GM21381 (cell line): ENCODE measurements around the gene TNFSF13B.
A peak's percentile ranks its signal among the peaks of the same experiment; 100 is the strongest.

ENCODE experiments used
- ATAC-seq: cut with Tn5 transposase; IDR thresholded peaks from one replicate; pipeline ENCODE4 v1.9.1; 2021; ENCODE audit warnings: mild to moderate bottlenecking, moderate library complexity; ENCODE audit not compliant: unreplicated experiment

Gene TNFSF13B

GRCh38 chr13:108342369-108343289 is 73.1 kb downstream of the TNFSF13B start:
- ATAC-seq: peak; percentile 80

DNA sequence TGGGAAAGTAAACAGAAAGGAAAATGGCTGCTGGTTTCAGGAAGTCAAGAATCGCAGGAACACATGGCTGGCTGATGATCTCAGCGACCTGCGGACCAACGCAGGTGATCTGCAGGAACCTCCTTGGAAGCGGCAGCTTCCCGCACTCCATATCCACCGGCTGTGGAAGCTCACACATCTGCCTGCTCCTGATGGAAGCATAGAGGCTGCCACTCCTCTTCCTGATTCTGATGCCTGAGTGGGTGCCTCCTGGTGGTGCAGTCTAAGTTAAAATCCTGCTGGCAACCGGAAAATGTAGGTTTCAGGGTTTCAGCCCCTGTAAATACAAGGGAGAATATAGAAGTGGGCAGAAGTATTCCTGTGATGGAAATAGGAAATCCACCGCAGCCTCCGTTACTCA is 75.5 kb downstream of the TNFSF13B start:
- no peak for ATAC-seq

DNA sequence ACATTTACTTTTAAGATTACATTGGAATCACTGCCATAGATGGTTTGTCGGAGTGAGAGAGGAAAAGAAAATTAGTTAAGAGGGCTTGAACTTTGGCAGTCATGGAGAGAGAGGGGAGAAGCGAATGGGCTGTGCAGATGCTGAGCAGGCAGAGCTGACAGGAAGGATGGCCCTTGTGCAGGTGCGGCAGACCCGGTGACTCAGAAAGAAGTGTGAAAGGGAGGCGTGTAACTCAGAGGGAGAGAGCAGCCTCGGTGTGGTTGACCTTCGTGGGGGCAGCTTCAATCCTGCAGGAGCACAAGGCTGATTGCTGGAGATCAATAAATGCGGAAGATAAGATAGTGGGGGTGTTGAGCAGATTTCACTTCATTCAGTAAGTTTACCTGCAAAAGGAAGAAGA is 76.9 kb downstream of the TNFSF13B start:
- no peak for ATAC-seq

GRCh38 chr13:108349269-108349668 is 79.8 kb downstream of the TNFSF13B start:
- no peak for ATAC-seq

GRCh38 chr13:108350579-108350978 is 81.1 kb downstream of the TNFSF13B start:
- no peak for ATAC-seq

DNA sequence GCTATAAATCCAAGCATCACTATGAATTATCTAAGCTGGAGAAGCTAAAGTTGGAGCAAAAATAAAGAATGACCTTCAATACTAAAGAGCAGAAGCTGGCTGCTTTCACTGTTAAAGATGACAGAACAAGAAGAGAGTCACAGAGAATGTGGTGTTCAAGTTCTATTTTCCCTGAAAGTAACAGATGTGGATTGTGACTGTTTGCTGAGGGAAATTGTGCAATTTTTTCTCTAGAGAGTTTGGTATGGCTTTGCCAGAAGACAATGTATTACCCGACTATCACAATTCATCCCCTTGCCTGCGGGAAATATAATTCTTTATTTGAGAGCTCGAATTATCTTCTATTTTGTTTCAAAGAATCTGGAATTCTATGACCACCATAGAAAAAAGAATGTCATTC is 83.1 kb downstream of the TNFSF13B start:
- ATAC-seq: no peak

GRCh38 chr13:108357228-108357627 is 87.7 kb downstream of the TNFSF13B start:
- no peak for ATAC-seq
